SHP77 treated with DMSO at 0.1 percent for 48 hours (cell line): ENCODE measurements around the gene NRXN3.

Experiments used
- DNase-seq: peaks from one replicate; lab custom pipeline; 2025; lab: John Stamatoyannopoulos, UW

Gene NRXN3

GRCh38 chr14:79242666-79243065 lies 1072.5 kb downstream of the NRXN3 start:
- no peak for DNase-seq

- no peak for DNase-seq
Observed at GRCh38 chr14:79246173-79246572, 1076.0 kb downstream of the NRXN3 start.

GRCh38 chr14:79248126-79248525 lies 1078.0 kb downstream of the NRXN3 start:
- DNase-seq = no peak

GRCh38 chr14:79248771-79249170 lies 1078.6 kb downstream of the NRXN3 start:
- no peak for DNase-seq

GRCh38 chr14:79251278-79251677 lies 1081.1 kb downstream of the NRXN3 start:
- no peak for DNase-seq

GRCh38 chr14:79253576-79253975 lies 1083.4 kb downstream of the NRXN3 start:
- DNase-seq = no peak

GRCh38 chr14:79254069-79254775 lies 1084.0 kb downstream of the NRXN3 start:
- DNase-seq = no peak

- no peak for DNase-seq
Observed at GRCh38 chr14:79256380-79256779, 1086.2 kb downstream of the NRXN3 start.

- DNase-seq = no peak
Observed at GRCh38 chr14:79260406-79260805, 1090.2 kb downstream of the NRXN3 start.

- DNase-seq = no peak
Observed at GRCh38 chr14:79265366-79265946, 1095.3 kb downstream of the NRXN3 start.

- no peak for DNase-seq
Observed at GRCh38 chr14:79270361-79270760, 1100.2 kb downstream of the NRXN3 start.

GRCh38 chr14:79271122-79271521 lies 1100.9 kb downstream of the NRXN3 start:
- no peak for DNase-seq

- no peak for DNase-seq
Observed at GRCh38 chr14:79274641-79275291, 1104.6 kb downstream of the NRXN3 start.

GRCh38 chr14:79275292-79275655 lies 1105.1 kb downstream of the NRXN3 start:
- DNase-seq = no peak

- no peak for DNase-seq
Observed at GRCh38 chr14:79278286-79278797, 1108.2 kb downstream of the NRXN3 start.

- peak; percentile 24 for DNase-seq
Observed at GRCh38 chr14:79278798-79279644, 1108.8 kb downstream of the NRXN3 start.

- DNase-seq = no peak
Observed at GRCh38 chr14:79279645-79280597, 1109.7 kb downstream of the NRXN3 start.

- no peak for DNase-seq
Observed at GRCh38 chr14:79281244-79282152, 1111.3 kb downstream of the NRXN3 start.

GRCh38 chr14:79284621-79285020 lies 1114.4 kb downstream of the NRXN3 start:
- DNase-seq = no peak

- DNase-seq = no peak
Observed at GRCh38 chr14:79285263-79285662, 1115.1 kb downstream of the NRXN3 start.
